Measurements from ENCODE around the gene STRA8.

The STRA8 gene

DNA sequence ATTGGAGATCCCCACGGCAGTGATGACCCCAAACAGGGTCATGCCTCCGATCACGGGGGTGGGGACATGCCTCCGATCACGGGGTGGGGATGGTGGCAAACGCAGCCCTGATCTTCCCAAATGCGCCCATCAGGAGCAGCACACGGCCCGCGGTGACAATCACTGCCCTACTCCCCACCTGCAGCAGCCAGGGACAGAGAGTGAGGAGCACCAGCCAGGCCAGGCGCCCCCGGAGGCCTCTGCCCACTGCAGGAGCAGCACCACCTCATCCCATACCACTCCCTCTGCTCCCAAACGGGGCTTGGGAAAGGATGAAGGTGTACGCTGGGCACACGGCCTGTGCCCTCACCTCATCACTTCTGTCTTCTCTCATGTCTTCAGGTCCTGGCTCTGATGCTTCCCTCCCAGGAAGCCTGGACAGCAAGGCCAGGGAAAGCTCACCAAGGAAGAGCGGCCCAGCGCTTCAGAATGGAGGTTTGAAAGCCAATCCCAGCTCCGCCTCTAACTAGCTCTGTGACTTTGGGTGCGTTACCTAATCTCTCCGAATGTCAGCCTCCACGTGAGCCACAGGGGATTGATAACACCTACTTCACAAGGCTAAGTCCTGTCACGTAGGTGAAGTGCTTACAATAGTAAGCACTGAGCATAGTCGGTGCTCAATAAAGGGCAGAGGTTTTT, 37.1 kb downstream of the STRA8 start:
- no peak for DNase-seq (ENCODE audit: low spot score)

DNA sequence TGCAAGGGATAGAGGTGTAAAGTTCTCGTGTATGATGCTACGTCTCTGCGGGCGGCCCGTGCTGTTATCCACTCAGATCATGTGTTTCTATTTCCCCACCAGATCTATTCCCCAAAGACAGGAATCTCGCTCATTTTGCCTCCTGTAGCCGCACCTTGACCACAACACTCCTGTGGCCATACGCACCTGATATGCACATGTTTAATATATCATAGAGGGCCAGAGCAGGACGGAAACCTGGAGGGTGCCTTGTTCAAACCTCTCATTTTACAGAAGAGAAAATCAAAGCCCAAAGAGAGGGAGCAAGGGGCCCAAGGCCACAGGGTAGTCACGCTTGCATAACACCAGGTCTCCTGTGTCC, 37.6 kb downstream of the STRA8 start:
- DNase-seq (ENCODE audit: low spot score): no peak

- DNase-seq (ENCODE audit: low spot score): no peak
Observed at GRCh38 chr7:135272303-135272702, 38.7 kb downstream of the STRA8 start.

DNA sequence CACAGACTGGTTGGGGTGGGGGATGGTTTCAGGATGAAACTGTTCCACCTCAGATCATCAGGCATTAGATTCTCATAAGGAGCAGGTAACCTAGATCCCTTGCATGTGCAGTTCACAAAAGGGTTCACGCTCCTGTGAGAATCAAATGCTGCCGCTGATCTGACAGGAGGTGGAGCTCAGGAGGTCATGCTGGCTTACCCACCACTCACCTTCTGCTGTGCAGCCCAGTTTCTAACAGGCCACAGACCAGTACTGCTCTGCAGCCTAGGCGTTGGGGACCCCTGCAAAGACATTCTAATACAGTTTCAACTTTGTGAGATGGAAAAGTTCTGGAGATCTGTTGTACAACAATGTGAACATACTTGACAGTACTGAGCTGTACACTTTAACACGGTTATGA, 39.9 kb downstream of the STRA8 start:
- no peak for DNase-seq (ENCODE audit: low spot score)

DNA sequence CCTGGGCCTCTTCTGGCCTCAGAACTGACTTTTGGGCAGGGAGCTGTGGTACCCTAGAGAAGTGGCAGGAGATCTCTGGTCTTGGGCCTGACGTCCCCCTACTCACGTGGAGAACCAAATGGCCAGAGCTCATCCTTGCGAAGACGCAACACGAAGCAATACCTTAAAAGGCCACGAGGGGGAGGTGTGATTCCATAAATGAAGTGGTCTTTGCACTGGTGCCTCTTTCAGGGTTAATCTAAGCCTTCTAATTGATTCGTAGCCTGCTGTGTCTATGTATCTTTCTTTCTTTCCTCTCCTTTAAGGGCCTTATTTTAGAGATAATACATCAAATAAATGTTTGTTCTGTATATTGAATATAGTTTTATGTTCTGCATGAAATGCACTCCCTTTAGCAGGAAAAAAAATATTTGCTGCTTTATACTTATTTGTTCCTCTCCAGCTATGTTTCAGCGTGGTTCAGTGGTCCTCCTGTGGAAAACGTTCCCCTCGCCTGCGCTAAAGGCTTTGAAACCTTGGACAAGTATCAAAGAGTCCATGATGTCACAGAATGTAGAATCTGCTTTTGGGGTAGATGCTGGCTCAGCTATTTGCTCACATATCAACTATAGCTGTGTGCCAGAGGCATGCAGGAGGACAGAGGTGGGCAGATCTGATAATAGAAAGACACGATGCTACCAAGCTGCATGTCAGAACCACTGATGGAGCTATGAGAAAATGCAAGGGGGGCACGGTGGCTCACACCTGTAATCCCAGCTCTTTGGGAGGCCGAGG, 41.0 kb downstream of the STRA8 start:
- DNase-seq (ENCODE audit: low spot score): peak; percentile 77

- DNase-seq (ENCODE audit: low spot score): no peak
Observed at GRCh38 chr7:135275971-135276580, 42.4 kb downstream of the STRA8 start.

DNA sequence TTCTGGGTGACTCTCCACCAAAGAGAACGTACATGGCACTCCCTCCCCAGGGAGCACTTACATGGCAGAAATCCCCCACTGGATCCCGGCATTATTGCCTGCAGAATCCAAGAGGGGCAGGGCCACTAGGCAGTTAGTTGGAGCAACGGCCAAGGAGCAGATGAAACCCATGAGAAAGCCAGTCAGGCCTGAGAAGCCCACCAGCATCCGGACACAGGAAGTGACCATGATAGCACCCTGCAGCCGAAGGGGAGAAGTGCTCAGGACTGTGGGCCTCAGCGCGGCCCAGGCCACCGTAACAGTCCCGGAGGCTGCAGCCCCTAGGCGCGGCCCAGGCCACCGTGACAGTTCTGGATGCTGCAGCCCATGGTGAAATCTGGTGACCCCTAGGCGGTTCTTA, 43.5 kb downstream of the STRA8 start:
- no peak for DNase-seq (ENCODE audit: low spot score)

GRCh38 chr7:135281363-135281949, 47.8 kb downstream of the STRA8 start:
- DNase-seq (ENCODE audit: low spot score): peak; percentile 95

DNA sequence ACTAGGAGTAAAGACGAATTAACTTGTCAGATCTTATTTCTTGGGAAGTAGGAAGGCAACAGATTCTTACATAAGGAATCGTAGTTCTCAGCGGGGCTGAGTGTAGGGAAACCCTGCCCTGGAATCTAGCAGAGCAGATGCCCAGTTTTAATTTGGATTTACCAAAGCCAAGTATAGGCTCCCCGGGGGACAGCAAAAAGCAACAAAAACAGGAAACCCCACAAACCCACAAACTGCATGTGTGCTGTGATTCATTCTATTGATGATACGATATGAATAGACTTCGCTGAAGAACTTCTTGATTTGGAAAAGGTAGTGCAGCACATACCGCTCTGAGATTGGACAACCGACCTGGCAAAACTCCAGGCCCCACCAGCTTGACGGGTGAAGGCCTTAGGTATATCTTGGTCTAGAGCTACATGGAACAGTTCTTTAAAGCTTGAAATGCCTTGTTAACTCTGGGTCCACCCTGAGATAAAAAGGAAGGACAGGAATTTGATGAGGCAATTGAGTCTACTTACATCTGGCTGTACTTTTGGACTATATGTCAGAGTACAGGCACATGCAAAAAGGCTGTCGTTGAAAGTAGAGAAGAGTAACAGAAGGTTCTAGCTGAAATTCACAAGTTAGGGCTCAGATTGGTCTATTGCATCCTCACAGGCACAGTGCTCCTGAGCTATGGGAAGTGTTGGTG, 49.1 kb downstream of the STRA8 start:
- no peak for DNase-seq (ENCODE audit: low spot score)

DNA sequence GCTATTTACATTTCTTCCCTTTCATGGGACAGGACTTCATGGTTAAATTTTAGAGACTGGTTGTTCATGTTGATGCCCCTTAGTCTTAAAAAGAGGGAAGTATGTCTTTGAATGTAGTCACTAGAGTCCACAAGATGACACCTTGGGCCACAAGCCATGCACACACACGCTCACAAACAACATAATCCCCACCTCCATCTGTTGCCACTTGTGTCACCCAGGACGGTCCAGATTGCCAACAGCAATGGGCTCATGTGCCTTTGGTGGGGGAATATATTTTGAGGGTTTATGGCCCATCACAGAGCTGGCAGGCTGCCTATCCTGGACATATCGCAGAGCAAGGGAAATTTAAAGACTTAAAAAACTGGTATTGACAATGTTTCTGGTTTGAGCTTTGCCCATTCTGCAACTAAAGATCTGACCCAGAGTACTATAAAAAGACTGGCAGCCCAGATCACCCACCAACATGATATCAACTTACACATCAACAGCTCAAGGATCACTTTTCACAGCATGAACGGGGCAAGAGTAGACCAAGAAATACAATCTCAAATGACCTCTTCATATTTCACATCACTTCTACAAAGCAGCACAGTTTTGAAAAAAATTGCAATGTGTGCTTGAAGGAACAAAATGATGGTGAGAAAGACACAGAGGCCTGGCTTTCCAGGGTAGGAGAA, 50.5 kb downstream of the STRA8 start:
- DNase-seq (ENCODE audit: low spot score): no peak

DNA sequence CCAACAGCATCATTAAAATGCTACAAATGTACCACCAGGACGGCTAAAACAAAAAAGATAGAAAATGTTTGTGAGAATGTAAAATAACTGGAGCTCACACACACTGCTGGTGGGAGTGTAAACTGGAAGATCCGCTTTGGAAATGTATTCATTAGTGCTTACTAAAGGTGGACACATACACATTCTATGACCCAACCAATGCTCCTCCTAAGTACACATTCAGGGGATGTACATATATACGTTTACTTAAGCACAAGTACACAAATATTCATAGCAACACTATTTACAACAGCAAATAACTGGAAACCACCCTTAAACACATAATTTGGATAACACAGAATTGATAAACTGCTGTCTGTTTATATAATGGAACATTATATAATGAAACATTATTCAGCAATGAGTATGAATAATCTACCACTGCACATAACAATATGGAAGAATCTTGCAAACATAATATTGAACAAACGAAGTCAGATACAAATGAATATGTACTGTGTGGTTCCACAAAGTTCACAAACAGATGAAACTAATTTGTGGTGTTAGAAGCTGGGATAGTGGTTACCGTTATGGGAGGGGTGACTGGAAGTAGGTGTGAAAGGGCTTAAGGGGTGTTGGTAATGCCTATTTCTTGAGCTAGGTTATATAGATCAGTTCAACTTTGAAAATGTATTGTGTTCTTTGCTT, 52.1 kb downstream of the STRA8 start:
- DNase-seq (ENCODE audit: low spot score): no peak

GRCh38 chr7:135286876-135287275, 53.2 kb downstream of the STRA8 start:
- no peak for DNase-seq (ENCODE audit: low spot score)

- no peak for DNase-seq (ENCODE audit: low spot score)
Observed at GRCh38 chr7:135290594-135290993, 57.0 kb downstream of the STRA8 start.

DNA sequence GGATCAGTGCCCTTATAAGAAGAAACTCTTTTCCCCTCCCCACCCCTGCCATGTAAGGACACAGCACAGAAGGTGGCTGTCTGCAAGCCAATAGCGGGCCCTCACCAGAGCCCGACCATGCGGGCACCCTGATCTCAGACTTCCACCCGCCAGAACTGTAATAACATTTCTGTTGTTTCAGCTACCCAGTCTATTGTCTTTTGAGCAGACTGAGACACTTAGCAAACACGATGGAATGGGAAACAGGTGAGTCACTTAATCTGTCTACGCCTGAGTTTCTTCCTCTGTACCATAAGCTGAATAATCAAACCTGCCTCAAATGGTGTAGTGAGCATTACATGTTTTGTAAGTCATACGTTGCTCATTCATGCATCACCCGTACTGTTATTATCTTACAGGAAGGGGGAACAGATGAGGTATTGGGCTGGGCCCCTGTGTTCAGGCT, 58.2 kb downstream of the STRA8 start:
- no peak for DNase-seq (ENCODE audit: low spot score)

DNA sequence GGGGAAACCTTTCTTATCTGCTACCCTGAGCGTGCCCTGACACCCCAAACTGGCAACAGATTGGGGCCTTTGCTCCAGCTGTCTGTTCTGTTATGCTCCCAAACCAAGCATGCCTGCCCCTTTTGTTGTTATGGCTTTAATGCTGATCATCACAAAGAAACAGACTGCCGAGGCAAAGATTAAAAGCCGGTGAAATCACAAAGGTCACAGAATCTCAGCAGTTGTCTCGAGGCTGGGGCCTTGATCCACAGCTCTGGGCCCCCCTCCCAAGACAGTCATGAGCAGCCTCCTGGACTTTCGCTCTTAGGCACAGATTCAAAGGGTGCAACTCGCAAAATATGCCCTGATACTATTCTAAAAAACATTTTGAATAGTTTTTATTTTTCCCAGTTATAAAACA, 65.6 kb downstream of the STRA8 start:
- DNase-seq (ENCODE audit: low spot score): no peak

GRCh38 chr7:135300913-135301765, 67.5 kb downstream of the STRA8 start:
- DNase-seq (ENCODE audit: low spot score): no peak
